GM19463 (cell line): ENCODE measurements around the gene SYNGR3.

ENCODE experiments used
- ATAC-seq: cut with Tn5 transposase; IDR thresholded peaks from one replicate; pipeline ENCODE4 v1.9.1; 2021; ENCODE audit warnings: mild to moderate bottlenecking, moderate library complexity; ENCODE audit not compliant: unreplicated experiment

SYNGR3 gene

GRCh38 chr16:2039274-2040031 lies 49.7 kb downstream of the SYNGR3 start:
- no peak for ATAC-seq

- no peak for ATAC-seq
Observed at GRCh38 chr16:2040041-2040786, 50.4 kb downstream of the SYNGR3 start.

- no peak for ATAC-seq
Observed at GRCh38 chr16:2040787-2041522, 51.2 kb downstream of the SYNGR3 start.

DNA sequence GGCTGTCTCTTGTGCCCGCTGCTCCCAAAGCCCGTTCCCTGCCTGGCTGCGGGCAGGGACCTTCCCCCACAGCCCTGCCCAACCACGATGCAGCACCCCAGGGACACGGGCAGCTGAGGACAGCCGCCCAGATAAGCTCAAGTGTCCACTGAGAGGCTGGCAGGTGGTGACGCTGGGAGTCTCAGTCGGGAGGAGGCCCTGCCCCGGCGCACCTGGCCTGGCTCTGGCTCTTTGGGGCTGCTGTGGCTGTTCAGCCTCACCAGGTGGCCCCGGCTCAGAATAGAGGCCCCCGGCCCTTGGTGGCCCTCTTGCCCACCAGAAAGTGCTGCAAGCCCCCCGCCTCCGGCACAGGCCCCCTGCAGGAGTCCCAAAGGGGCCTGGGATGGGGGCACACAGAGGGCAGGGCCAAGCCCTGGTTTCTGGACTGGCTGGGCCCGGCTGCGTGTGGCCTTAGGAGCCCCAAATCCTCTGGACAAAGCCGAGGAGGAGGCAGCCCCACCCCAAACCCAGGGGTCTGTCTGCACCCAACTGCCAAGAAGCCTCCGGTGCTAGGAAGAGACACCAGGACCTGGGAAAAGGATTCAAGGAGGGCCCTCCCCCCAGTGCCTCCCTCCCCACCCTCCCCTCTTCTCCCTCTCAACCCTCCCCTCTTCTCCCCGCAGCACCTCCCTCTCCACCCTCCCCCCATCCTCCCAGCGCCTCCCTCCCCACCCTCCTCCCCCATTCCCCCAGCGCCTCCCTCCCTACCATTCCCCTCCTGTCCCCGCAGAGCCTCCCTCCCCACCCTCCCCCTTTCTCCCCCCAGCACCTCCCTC lies 52.6 kb downstream of the SYNGR3 start:
- ATAC-seq: no peak

GRCh38 chr16:2042986-2043666 lies 53.4 kb downstream of the SYNGR3 start:
- ATAC-seq: no peak
